ENCODE measurements around the gene METTL8. TPM values are rescaled to one million over a fixed set of nuclear protein-coding genes. Genes with fewer than 3 reads are reported as not detected.

The METTL8 gene
- total RNA-seq, 1 experiment from 2014 or later = 27.7 TPM

GRCh38 chr2:171341394-171342066 lies 92.3 kb downstream of the METTL8 start:
- TF ChIP-seq POLR2AphosphoS5 (IDR thresholded peaks at IDR 0.05; ENCODE audit: low read depth, low read length) = no peak
- TF ChIP-seq REST (IDR thresholded peaks at IDR 0.05; ENCODE audit: insufficient read depth in 1 of 2, low read depth in 2 of 2, low read length in 1 of 2) = no peak
- TF ChIP-seq CTCF (IDR thresholded peaks at IDR 0.05) = no peak
- TF ChIP-seq SIN3A (IDR thresholded peaks at IDR 0.05; ENCODE audit: borderline replicate concordance, insufficient read depth, low read depth, low read length) = no peak
- TF ChIP-seq TCF7L2 (IDR thresholded peaks at IDR 0.05; ENCODE audit: low read depth, low read length) = no peak
- peaks cover 4% of the 10 kb centered on the region for H3K4me1 ChIP-seq (ENCODE audit: control insufficient read depth, insufficient read depth, low read length)
- BruUV-seq (replicated peaks) = no TSS peak
- DNase-seq (ENCODE audit: low read depth, low spot score) (no peak), ATAC-seq (no peak)
- no peak overlapping the region for H3K27ac ChIP-seq (ENCODE audit: low read length)
- intact Hi-C loops (cut with micrococcal nuclease; ENCODE audit: unreplicated experiment) (no loop called here), in situ Hi-C loops (cut with HindIII; ENCODE audit: low pct_unique_long_range_greater_than_20kb, low sequenced_read_pairs) (no loop called here)
- H3K36me3 ChIP-seq (ENCODE audit: control insufficient read depth, insufficient read depth, low read length) = no peaks in the 10 kb centered on the region
- no peaks in the 10 kb centered on the region for H3K9me3 ChIP-seq (ENCODE audit: control insufficient read depth, insufficient read depth, low read depth, low read length)
- CTCF ChIA-PET = no interaction called here
- H3K27me3 ChIP-seq (ENCODE audit: control insufficient read depth, insufficient read depth, low read length) = no peaks in the 10 kb centered on the region
- no peak overlapping the region for H3K4me3 ChIP-seq (ENCODE audit: low read depth in 2 of 2, low read length in 2 of 2)
- POLR2A ChIA-PET = no interaction called here

GRCh38 chr2:171334946-171335345 lies 98.8 kb downstream of the METTL8 start:
- no TSS peak for BruUV-seq (replicated peaks)
- DNase-seq (ENCODE audit: low read depth, low spot score) (no peak), ATAC-seq (no peak)
- ChIA-PET POLR2A (no interaction called here), CTCF (interaction anchor here (0.6 kb wide), 1 partner anchor 25 kb away, joined by 3 read pairs; no protein-coding TSS in a partner anchor)
- no peaks in the 10 kb centered on the region for H3K9me3 ChIP-seq (ENCODE audit: control insufficient read depth, insufficient read depth, low read depth, low read length)
- H3K4me1 ChIP-seq (ENCODE audit: control insufficient read depth, insufficient read depth, low read length) = no peaks in the 10 kb centered on the region
- H3K27ac ChIP-seq (ENCODE audit: low read length) = no peak overlapping the region
- no peaks in the 10 kb centered on the region for H3K36me3 ChIP-seq (ENCODE audit: control insufficient read depth, insufficient read depth, low read length)
- no peak for TF ChIP-seq REST (IDR thresholded peaks at IDR 0.05; ENCODE audit: insufficient read depth in 1 of 2, low read depth in 2 of 2, low read length in 1 of 2)
- no peak for TF ChIP-seq POLR2AphosphoS5 (IDR thresholded peaks at IDR 0.05; ENCODE audit: low read depth, low read length)
- TF ChIP-seq SIN3A (IDR thresholded peaks at IDR 0.05; ENCODE audit: borderline replicate concordance, insufficient read depth, low read depth, low read length) = no peak
- no peak for TF ChIP-seq TCF7L2 (IDR thresholded peaks at IDR 0.05; ENCODE audit: low read depth, low read length)
- no peak for TF ChIP-seq CTCF (IDR thresholded peaks at IDR 0.05)
- no peak overlapping the region for H3K4me3 ChIP-seq (ENCODE audit: low read depth in 2 of 2, low read length in 2 of 2)
- intact Hi-C loops (cut with micrococcal nuclease; ENCODE audit: unreplicated experiment) (no loop called here), in situ Hi-C loops (cut with HindIII; ENCODE audit: low pct_unique_long_range_greater_than_20kb, low sequenced_read_pairs) (no loop called here)
- no peaks in the 10 kb centered on the region for H3K27me3 ChIP-seq (ENCODE audit: control insufficient read depth, insufficient read depth, low read length)
